HG02852 (cell line): ENCODE measurements around the gene KRT3.

Experiments
- ATAC-seq: cut with Tn5 transposase; IDR thresholded peaks from one replicate; pipeline ENCODE4 v1.9.1; 2021; ENCODE audit warnings: mild to moderate bottlenecking, moderate library complexity; ENCODE audit not compliant: unreplicated experiment

KRT3 gene

DNA sequence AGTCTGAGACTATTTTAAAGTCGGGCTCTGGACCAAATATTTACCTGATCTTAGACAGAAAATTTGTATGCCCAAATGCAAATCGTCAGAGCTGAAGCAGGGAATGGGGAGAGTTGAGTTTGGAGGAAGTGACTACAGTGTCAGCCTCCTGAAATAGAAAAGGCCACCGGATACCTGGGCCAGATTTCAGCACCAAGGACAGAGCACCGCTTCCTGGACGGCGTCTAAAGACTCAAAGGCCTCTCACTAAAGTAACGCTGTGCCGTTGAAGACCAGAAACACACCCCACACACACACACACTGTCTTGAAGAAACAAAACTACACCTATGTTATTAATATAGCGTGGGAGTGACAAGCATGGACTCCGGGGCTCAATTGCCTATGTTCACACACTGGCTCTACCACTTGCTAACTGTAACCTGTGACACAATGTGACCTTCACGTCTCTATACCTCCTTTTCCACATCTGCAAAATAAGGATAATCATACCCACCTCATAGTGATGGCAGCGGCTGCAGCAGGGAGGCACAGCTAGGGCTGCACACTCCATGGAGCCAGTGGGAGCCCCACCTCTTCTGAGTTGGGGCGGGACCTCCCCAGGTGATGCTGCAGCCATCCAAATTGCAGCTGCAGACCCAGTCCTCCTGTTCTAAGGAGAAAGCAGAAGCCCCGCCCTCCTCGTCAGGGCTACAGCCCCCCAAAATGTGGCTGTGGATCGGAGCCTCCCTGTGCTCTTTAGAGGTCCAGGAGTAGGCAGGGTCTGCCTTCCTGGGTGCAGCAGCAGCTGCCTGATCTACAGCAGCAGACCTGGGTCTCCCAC, 54.3 kb downstream of the KRT3 start:
- ATAC-seq, result no peak

DNA sequence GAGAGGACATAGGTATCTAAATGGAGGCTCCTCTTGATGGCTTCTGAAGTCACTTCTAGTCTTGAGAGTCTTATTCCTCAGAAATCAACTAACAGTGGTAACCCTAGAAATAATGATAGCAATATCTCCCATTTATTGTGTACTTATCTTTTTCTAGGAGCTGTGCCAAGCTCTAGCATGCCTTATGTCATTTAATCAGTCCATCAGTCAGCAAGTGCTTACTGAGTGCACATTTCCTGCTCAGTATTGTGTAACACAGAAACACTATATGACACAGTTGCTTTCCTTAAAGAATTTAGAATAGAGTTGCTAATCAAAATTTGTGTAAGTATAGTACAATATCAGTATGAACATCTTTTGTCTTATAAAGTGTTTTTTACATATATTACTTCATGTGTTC, 55.3 kb downstream of the KRT3 start:
- no peak for ATAC-seq

DNA sequence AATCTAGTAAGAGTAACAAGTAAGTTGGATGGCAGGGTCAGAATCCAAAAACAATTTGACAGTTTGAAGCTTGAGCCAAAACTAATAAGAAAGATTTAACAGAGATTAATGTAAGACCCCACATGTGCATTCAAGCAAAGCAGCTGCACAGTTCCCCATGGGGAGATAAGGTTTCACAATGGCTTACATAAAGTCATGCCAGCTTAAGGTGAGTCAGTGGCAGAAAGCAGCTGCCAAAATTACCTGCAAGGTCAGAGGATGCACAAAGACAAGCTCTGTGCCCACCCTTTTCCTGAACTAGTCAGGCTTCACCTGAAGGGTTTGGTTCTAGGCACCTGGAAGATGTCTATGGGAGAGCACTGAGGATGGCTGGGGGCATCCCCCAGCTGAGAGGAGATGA, 56.0 kb downstream of the KRT3 start:
- ATAC-seq, result no peak
